HTERT RPE-1 (cell line): ENCODE data around the gene DTNBP1.

Source experiments
- in situ Hi-C: fragments of 300-500 bp; cut with MboI; formaldehyde crosslinking; loops from 4 replicates; pipeline ENCODE4 v1.14.3; 2020; ENCODE audit warnings: low sequenced_read_pairs

The DTNBP1 gene

GRCh38 chr6:15517600-15517999 lies 145.2 kb downstream of the DTNBP1 start:
- in situ Hi-C loops = no loop called here

GRCh38 chr6:15516923-15517560 lies 145.8 kb downstream of the DTNBP1 start:
- in situ Hi-C loops = no loop called here

GRCh38 chr6:15516378-15516777 lies 146.4 kb downstream of the DTNBP1 start:
- in situ Hi-C loops = no loop called here

GRCh38 chr6:15515660-15516375 lies 147.0 kb downstream of the DTNBP1 start:
- in situ Hi-C loops = no loop called here

- in situ Hi-C loops = no loop called here
Observed at GRCh38 chr6:15515226-15515625, 147.6 kb downstream of the DTNBP1 start.

- in situ Hi-C loops = no loop called here
Observed at GRCh38 chr6:15513801-15514711, 148.8 kb downstream of the DTNBP1 start.

GRCh38 chr6:15513131-15513771 lies 149.6 kb downstream of the DTNBP1 start:
- in situ Hi-C loops = no loop called here

- in situ Hi-C loops = no loop called here
Observed at GRCh38 chr6:15512721-15513120, 150.1 kb downstream of the DTNBP1 start.

GRCh38 chr6:15512126-15512525 lies 150.7 kb downstream of the DTNBP1 start:
- in situ Hi-C loops = no loop called here

- in situ Hi-C loops = no loop called here
Observed at GRCh38 chr6:15511248-15512125, 151.3 kb downstream of the DTNBP1 start.

- in situ Hi-C loops = no loop called here
Observed at GRCh38 chr6:15510536-15511247, 152.1 kb downstream of the DTNBP1 start.

- in situ Hi-C loops = no loop called here
Observed at GRCh38 chr6:15510121-15510520, 152.7 kb downstream of the DTNBP1 start.

GRCh38 chr6:15509335-15509933 lies 153.4 kb downstream of the DTNBP1 start:
- in situ Hi-C loops = no loop called here

GRCh38 chr6:15508931-15509330 lies 153.9 kb downstream of the DTNBP1 start:
- in situ Hi-C loops = no loop called here

GRCh38 chr6:15508441-15508871 lies 154.4 kb downstream of the DTNBP1 start:
- in situ Hi-C loops = no loop called here

- in situ Hi-C loops = no loop called here
Observed at GRCh38 chr6:15507746-15508145, 155.1 kb downstream of the DTNBP1 start.

- in situ Hi-C loops = no loop called here
Observed at GRCh38 chr6:15507221-15507620, 155.6 kb downstream of the DTNBP1 start.

GRCh38 chr6:15506066-15506465 lies 156.8 kb downstream of the DTNBP1 start:
- in situ Hi-C loops = no loop called here

- in situ Hi-C loops = no loop called here
Observed at GRCh38 chr6:15505463-15505918, 157.3 kb downstream of the DTNBP1 start.
